ENCODE results near the gene NDUFS4.
"Not testable (repeated sequence)": the region's sequence is repeated elsewhere in the genome, so short reads cannot be mapped to it uniquely, and the experiment has no call there.

The NDUFS4 gene

DNA sequence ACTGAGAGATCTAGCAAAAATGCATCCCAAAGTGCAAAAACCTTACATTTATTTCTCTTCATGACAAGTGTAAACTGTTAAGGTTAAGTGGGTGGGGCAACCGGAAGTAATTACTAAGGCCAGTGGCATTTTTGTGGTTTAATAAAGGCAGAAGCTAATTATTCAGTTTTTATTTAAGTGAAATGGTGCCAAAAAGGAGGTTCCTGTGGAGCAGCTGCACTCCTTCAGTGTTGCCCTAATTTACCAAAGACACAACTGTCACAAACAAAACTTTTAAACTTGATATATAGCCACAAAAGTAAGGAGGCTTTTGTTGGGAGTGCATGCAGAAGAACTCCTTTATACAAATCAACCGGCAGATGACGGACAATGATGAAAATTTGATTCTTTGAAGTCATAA is 81.6 kb downstream of the NDUFS4 start:
- H3K27ac ChIP-seq: peak overlapping the region in 1 of 21 experiments; percentile 11
- H3K4me3 ChIP-seq: no peak overlapping the region

- H3K27ac ChIP-seq: no peak overlapping the region
Observed at GRCh38 chr5:53643445-53643844, 83.0 kb downstream of the NDUFS4 start.

DNA sequence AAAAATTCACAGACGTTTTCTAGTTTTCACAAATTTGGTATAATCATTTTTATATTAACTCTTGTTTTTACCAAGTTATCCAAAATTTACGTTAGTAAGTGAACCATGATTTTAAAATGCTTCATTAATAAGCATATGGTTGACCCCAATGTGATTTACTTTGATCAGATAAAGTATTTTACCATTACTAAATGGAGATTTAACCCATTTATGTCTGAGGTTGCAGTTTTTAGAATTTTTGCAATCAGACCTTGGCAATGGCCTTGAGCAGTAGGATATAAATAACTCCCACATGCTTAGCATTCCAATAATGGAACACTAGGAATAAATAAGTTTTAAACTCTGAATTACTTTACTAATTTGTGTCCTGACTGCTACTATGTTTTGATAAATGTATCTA is 84.6 kb downstream of the NDUFS4 start:
- Histone ChIP-seq H3K4me3 (no peak overlapping the region), H3K27ac (no peak overlapping the region)

More at GRCh38 chr5:53643445-53643844, 83.0 kb downstream of the NDUFS4 start:
- no peak overlapping the region for H3K4me3 ChIP-seq

DNA sequence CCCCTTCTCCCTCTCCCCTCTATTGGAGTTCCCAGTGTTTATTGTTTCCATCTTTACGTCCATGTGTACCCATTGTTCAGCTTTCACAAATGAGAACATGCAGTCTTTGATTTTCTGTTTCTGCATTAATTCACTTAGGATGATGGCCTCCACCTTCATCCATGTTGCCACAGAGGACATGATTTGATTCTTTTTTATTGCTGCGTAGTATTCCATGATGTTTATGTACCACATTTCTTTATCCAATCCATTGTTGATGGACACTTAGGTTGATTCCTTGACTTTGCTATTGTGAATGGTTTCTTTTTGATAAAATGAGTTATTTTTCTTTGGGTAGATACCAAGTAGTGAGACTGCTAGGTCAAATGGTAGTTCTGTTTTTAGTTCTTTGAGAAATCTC is 88.9 kb downstream of the NDUFS4 start:
- no peak overlapping the region for H3K4me3 ChIP-seq

DNA sequence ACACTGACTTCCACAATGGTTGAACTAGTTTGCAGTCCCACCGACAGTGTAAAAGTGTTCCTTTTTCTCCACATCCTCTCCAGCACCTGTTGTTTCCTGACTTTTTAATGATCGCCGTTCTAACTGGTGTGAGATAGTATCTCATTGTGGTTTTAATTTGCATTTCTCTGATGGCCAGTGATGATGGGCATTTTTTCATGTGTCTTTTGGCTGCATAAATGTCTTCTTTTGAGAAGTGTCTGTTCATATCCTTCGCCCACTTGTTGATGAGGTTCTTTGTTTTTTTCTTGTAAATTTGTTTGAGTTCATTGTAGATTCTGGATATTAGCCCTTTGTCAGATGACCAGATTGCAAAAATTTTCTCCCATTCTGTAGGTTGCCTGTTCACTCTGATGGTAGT is 100.1 kb downstream of the NDUFS4 start:
- H3K4me3 ChIP-seq, H3K27ac ChIP-seq: not testable (repeated sequence)

More for the DNA sequence above, 88.9 kb downstream of the NDUFS4 start:
- no peak overlapping the region for H3K27ac ChIP-seq

DNA sequence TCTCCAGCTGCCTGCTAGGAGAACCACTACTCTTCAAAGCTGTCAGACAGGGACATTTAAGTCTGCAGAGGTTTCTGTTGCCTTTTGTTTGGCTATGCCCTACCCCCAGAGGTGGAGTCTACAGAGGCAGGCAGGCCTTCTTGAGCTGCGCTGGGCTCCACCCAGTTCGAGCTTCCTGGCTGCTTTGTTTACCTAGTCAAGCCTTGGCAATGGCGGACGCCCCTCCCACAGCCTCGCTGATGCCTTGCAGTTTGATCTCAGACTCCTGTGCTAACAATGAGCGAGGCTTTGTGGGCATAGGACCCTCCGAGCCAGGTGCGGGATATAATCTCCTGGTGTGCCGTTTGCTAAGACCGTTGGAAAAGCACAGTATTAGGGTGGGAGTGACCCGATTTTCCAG is 104.9 kb downstream of the NDUFS4 start:
- not testable (repeated sequence) for H3K4me3 ChIP-seq, H3K27ac ChIP-seq

GRCh38 chr5:53667621-53668020 is 107.2 kb downstream of the NDUFS4 start:
- Histone ChIP-seq H3K4me3 (no peak overlapping the region), H3K27ac (no peak overlapping the region)

- no peak overlapping the region for H3K27ac ChIP-seq
- no peak overlapping the region for H3K4me3 ChIP-seq
Observed at GRCh38 chr5:53671447-53671846, 111.0 kb downstream of the NDUFS4 start.

DNA sequence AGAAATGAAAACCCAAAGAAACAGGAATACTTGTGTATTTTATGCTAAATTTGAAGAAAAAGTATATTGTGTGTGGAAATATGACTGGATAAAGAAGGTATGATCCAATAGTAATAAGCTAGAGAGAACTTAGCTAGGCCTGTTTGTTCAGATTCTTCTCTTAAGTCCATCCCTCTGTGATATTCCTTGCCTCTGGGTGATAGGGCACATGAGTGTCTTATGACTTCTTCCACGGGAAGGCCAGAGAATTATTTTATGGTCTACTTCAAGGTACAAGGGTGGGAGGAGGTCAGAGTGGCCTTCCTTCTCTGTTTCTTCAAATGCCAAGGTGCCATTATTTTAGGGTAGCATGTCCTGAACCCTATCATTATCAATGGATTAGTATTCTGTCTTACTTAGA is 113.7 kb downstream of the NDUFS4 start:
- Histone ChIP-seq H3K4me3 (no peak overlapping the region), H3K27ac (no peak overlapping the region)

- Histone ChIP-seq H3K27ac (no peak overlapping the region), H3K4me3 (no peak overlapping the region)
Observed at GRCh38 chr5:53677632-53678031, 117.2 kb downstream of the NDUFS4 start.

GRCh38 chr5:53678981-53679660 is 118.7 kb downstream of the NDUFS4 start:
- Histone ChIP-seq H3K4me3 (no peak overlapping the region), H3K27ac (no peak overlapping the region)

DNA sequence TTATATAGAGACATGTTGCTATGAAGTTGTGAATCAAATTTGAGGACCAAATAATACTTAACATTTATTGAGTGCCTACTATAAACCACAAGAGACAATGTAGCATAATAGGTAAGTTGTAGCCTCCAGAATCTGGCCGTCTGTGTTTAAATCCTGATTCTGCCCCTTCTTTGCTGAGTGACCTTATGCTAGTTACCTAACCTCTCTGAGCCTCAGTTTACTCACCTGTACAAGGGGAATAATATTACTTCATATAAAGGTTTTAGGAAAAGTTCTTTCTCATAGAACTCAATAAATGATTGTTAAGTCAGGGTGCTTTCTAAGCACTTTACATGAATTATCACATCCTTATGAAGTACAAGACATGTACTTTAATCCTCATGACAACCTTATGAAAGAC is 120.6 kb downstream of the NDUFS4 start:
- no peak overlapping the region for H3K4me3 ChIP-seq
- no peak overlapping the region for H3K27ac ChIP-seq

DNA sequence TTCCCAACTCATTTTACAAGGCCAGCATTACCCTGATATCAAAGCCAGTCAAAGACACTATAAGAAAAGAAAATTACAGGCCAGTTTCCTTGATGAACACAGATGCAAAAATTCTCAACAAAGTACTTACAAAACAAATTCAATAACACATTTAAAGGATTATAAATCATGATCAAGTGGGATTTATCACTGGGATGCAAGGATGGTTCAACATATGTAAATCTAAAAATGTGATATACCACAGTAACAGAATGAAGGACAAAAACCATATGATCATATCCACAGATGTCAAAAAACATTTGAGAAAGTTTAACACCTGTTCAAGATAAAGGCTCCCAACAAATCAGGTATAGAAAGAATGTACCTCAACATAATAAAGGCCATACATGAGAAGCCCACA is 130.6 kb downstream of the NDUFS4 start:
- Histone ChIP-seq H3K4me3 (no peak overlapping the region), H3K27ac (no peak overlapping the region)

GRCh38 chr5:53694520-53695022 is 134.1 kb downstream of the NDUFS4 start:
- H3K4me3 ChIP-seq: no peak overlapping the region

GRCh38 chr5:53710405-53710804 is 150.0 kb downstream of the NDUFS4 start:
- H3K4me3 ChIP-seq, H3K27ac ChIP-seq: not testable (repeated sequence)

More at GRCh38 chr5:53694520-53695022, 134.1 kb downstream of the NDUFS4 start:
- no peak overlapping the region for H3K27ac ChIP-seq

DNA sequence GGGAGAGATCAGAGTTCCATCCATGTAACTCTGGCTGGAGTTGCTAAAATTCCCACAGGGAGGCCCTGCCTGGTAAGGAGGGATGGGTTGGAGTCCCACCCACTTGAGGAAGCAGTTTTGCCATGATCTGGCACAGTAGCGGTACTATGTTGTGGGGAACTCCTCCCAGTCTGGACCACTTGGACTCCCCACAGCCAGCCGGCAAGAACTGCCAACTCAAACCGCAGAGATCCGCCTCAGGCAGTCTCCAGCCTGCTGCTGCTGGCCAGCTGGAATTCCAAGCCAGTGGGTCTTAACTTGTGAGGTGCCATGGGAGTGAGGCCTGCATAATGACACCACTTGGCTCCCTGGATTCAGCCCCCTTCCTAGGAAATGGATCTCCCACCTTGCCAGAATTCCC is 151.9 kb downstream of the NDUFS4 start:
- Histone ChIP-seq H3K27ac (no peak overlapping the region), H3K4me3 (no peak overlapping the region)

GRCh38 chr5:53713978-53714666 is 153.7 kb downstream of the NDUFS4 start:
- Histone ChIP-seq H3K4me3 (no peak overlapping the region), H3K27ac (peak overlapping the region in 1 of 21 experiments; percentile 21)

- Histone ChIP-seq H3K27ac (no peak overlapping the region), H3K4me3 (no peak overlapping the region)
Observed at GRCh38 chr5:53714667-53715010, 154.2 kb downstream of the NDUFS4 start.

DNA sequence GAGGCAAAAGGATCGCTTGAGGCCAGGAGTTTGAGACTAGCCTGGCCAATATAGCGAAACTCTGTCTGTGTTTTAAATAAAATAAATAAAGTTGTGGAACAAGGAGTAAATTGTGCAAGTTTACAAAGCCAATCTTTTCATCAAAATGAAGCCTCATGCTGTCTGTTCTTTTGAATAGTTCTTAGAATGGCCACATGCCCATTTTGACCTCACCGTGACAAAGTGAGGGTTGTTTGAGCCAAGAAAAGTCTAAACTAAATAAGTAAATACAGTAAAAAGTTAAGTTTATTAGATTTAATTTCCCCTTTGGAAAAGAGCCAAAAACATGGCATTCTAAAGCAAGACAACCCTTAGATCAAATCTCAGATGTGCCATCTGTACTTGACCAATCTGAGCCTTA is 165.7 kb downstream of the NDUFS4 start:
- no peak overlapping the region for H3K27ac ChIP-seq
- no peak overlapping the region for H3K4me3 ChIP-seq

DNA sequence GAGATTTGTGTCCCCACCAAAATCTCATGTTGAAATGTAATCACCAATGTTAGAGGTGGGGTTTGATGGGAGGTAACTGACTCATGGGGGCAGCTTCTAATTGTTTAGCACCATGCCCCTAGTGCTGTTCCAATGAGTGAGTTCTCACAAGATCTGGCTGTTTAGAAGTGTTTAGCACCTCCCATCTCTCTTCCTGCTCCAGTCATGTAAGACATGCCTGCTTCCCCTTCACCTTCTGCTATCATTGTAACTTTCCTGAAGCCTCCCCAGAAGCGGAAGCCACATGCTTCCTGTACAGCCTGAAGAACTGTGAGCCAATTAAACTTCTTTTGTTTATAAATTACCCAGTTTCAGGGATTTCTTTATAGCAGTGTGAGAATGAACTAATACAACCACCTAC is 170.5 kb downstream of the NDUFS4 start:
- no peak overlapping the region for H3K4me3 ChIP-seq
- no peak overlapping the region for H3K27ac ChIP-seq

All from skin epidermis (tissue), 12 donors.